ENCODE data around the gene HDAC7.
"Not testable (repeated sequence)": the region's sequence is repeated elsewhere in the genome, so short reads cannot be mapped to it uniquely, and the experiment has no call there.

Gene HDAC7

DNA sequence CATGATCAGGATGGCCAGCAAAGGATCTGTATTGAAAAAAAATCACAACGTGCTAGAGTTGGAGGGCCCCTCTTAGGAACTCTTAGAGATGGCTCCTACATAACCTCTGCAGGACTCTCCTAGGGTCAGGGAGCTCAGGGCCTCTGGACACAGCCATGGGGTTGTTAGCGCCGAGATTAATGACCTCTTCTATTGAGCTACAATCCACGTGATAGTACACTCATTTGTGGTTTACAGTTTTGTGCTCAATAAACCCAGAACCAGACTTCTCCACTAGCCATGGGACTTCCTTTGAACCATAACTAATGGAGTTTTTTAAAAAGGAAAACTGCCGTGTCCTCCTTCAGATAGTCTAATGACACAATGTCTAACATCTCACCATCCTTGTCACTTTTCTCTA, 29.6 kb upstream of the HDAC7 start:
- DNase-seq = no peak

DNA sequence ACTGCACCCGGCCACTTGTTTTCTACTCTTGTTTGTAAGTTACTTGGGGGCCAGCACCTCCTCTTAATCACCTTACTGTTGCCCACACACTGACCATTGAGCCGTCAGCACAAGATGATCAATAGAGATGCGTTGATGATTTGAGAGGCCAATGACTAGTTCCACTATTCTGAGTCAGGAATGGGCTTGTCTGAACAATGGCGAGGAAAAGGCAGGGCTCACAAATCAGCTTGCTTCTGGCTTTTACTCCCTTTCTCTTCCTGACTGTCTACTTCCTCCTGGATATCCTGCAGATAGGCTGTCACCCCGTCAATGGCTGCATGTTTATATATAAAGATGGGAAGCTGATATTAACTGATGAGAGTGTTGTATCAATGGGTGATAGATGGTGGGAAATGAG, 29.1 kb upstream of the HDAC7 start:
- DNase-seq = no peak

DNA sequence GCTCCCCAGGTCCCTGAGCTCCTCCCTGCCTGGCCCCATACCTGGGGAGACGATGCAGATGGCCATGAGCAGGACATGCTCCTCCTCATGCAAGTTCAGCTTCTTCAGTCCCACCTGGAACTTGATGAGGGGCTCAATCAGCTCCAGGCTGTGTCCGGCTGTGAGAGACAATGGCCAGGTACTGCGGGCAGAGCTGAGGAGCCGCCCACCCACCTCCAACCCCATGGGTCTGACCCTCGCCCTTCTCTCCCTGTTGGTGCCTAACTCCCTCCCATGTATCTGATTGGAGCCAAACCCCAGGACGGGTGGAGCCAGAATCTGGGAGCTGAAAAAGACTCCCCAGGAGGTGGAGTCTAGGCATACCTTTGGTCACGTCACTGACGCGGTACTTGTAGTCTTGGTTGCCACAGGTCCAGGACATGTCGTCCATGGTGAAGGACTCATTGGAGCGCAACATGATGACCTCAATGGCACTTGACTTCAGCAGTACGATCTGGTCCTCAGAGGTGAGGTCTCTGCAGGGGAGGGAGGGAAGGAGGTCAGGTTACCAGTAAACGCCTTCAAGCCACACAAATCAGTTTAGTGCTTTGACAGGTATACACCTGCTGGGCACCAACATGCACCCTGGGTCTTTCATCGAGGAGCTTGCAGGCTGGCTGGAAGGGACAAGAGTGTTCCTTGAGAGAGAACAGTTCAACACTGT, 26.7 kb upstream of the HDAC7 start:
- no peak for DNase-seq

DNA sequence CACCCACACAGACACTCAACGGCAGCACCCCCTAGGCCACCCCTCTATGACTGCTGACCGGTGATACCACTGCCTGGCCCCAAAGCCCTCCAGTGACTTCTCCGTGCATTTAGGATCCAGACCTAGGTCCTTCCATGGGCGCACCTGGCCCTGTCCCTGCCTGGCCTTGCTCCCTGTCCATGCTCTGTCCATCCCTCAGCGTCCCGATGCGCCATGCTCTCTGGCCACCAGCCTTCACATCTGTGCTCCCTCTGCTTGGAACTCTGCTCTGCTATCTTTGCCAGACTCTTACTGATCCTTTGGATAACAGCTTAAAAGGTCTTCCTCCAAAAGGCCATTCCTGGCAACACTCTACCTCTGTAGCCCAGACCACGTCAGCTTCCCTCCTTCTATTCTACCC, 25.4 kb upstream of the HDAC7 start:
- DNase-seq = no peak

DNA sequence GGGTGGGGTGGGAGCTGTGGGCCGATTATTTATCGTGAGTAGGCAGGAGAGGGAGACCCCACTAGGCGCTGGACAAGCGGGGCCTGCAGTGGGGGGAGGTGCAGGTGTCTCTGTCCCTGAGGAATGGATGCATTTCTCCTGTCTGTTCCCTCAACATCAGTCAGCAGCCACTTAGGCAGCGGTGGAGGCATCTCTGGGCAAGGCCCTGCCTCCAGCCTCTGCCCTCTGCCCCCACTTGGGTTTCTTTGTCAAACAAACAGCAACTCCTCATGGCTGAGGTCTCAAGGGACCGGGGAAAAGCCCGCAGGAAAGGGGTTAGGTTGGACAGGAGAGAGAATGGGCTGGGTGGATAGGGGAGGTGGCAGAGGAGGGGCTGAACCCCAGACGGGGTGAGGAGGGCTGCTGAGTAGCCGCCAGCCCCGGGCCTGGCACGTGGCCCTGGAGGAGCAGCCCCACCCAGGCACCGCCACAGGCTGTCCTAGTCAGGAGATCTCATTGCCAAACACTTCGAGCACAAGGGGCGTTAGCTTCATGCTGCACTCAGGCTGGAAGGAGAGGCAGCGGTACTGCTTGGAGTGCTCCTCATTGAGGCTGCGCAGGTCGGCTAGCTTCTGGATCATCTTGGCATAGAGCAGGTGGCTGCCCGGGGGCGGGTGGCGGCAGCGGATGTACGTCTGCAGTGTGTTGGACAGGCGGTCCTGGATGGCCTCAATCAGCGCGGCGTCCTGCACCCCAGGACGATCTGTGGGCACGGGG, 24.7 kb upstream of the HDAC7 start:
- DNase-seq = peak in 4 of 58 donors; percentile 3 to 21 (median 8)

DNA sequence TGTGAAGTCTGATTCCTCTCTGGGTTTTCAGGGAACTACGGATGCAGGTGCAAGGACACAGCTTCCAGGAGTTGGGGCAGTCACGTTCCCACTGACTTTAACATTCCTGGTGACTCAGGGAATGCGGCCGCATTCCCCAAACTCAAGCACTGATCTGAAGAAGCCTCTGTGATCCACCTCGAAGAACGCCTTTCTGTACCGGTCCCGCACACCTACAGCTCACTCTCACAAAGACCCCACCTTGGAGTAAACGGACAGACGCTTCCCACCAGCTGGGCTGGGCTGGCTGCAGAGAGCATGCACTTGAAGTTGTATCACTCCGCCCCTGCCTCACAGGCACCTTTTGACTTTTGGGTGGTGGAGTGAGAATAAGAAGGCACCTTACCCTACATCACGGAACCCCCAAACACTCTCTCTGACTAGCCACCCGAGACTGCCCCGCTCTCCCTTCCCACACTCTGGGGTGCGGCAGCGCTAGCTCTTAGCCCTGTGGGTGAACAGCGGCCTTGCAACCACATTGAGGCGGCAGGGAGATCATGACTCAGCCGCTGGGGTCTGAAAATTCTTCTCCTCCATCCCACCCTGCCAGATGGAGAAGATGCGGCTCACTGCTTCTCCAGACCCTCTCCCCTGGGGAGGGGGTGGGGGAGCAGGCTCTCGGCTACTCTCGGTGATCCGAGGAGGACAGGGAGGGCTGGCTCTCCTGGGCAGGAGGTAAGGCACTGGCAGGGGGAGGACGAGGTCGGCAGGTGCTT, 23.7 kb upstream of the HDAC7 start:
- no peak for DNase-seq

DNA sequence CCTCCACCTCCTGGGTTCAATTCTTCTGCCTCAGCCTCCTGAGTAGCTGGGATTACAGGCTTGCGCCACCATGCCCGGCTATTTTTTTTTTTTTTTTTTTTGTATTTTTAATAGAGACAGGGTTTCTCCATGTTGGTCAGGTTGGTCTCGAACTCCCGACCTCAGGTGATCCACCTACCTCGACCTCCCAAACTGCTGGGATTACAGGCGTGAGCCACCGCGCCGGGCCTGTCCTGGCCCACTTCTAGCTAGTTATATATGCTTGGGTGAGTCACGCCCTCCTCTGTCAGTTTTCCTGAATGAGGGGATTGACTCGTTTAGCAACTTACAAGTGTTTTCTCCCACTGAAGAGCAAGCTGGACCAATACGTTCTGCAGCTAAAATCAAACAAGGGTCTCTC, 22.8 kb upstream of the HDAC7 start:
- DNase-seq = not testable (repeated sequence)

DNA sequence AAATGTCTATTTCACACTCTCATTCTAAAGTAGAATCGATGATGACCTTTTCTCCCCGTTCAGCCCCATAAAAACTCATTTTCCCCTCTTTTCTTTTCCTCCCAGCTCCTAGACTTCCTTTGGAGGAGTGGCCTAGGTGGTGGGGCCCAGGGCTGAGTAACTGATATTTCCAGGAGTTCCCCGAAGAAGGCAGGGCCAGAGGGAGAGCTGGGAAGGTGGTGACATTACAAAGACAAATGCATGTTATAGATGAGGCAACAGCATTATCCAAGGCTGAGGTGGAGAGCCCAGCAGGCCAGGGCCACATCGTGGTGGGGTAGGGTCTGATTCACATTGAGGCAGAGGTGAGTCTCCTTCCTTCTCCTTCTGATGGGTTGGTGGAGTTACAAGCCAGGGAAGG, 22.2 kb upstream of the HDAC7 start:
- DNase-seq = no peak

DNA sequence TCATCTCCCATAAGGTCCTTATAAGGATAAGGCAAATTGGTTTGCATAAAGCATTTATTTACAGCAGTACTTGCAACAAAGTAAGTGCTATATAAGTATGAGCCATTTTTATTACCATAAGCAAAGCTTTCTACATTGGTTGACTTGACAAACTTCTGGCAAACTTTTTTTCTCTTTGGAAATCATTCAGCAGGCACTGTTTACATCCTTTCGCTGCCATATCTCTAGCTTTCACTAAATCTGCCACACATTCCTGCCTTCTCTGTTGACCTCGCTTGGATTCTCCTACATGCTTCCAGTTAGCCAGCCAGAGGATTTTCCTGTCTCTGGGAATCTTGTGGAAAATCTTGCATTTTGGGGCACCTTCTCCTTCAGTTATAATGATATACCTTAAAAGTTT, 21.8 kb upstream of the HDAC7 start:
- DNase-seq = no peak

DNA sequence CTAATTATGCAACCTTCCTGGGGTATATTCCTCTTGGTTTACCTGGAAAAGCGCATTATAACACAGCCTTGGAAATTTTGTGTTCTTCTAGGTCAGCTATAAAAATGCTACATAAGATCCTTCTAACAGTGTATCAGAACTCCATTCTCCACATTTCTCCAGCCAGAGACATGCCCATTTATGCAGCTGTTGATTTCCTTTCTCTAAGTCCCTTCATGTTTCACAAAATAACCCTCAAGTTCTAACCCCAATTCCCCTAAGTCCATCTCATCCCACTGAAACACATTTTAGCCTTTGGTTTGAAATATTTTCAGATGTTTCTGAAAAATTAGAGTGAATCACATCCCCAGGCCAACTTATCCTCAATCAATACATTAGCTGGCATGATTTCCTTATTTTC, 20.9 kb upstream of the HDAC7 start:
- no peak for DNase-seq

DNA sequence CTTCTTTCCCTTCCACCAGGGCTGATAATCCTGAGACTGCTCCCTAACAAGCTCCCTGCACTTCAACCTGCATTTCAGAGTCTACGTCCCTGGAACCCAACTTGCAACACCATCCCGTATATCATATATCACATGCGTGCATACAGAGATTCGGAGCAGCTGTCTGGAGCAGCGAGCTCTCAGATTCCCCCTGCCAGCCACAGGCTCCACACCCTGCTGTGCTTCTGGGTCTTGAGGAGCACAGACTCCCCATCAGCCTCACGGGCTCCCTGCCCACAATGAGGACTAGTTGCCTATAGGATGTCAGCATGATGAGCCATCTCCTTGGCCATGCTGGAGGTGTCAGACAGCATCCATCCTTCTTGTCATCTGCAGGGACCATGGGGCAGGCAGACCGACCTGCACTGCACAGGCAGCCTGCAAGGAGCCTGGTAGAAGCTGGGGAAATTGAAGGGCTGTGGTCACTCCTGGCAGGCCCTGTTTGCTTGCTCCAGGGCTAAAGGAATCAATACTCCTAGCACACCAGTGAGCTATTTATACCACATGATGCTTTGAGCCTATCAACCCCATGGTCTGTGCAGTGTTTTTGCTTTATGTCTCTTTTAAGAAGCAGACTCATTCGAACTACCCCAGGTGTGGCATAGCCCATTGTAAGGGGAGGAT, 19.6 kb upstream of the HDAC7 start:
- no peak for DNase-seq

DNA sequence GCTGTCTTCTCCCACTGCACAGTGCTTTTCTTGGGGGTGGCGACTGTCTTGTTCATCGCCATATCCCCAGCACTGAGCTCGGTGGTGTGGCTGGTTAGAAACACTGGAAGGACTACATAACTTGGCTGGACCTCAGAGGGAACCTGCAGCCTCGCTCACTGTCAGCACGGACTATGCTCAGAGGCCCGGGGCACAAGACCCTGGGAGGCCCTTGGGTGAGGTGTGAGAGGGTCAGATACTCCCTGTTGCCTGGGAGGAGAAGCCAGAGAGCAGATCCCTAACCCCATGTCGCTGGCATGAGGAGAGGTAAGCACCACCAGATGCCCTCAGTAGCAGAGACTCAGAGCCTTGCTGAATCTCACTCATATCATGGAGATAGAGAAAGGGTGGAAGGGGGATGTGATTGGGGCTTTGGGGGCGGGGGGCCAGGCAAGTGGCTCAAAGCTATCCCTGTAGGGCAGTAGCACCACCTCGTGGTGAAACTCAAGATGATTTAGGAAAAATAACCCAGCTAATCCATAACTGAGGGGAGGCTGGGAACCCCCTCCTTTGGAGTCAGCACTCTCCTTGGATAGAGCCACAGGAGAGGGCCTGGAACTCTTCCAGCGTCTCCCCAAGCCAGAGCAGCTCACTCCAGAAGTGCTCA, 18.7 kb upstream of the HDAC7 start:
- DNase-seq = peak in 21 of 58 donors; percentile 10 to 53 (median 26)

DNA sequence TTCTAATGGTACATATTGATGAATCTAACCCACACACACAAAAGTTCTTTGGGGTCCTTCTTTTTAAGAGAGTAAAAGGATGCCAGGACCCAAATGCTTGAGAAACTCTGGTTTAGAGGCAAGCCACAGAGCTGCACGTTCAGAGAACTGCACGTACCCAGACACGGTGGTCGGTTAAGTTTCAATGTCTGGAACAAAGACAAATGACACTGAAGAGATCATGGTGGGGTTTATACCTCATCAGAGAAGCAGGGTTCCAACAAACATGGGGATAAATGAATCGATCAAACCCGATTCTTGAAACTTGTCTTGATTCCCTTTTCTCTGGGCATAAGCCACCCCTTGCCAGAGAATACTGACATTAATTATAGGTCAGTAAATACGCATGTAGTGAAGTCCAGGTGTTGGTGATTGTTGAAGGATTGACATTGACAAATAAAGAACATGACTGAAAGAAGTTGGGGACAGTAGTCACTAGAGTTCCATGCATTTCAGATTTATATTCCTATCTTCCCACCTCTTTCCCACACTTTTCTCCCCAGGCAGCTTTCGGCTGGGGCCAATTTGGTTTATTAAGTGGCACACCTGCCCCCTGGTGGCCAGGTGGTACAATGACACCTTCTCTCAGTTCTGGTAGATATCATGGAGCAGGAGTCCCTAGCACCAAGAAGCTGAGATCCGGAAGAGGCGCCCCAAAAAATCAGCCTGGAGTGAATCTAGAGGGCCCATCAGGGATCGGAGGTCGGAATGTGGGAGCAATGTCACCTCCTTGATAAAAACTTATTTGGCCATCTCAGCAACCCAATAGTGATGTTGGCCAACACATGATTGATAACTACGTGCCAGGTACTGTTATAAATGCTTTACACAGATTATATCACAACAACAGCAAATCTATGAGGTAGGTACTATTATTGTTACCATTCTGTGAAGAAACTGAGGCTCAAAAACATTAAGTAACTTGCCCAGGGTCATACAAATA, 17.8 kb upstream of the HDAC7 start:
- DNase-seq = peak in 33 of 58 donors; percentile 4 to 56 (median 28)

DNA sequence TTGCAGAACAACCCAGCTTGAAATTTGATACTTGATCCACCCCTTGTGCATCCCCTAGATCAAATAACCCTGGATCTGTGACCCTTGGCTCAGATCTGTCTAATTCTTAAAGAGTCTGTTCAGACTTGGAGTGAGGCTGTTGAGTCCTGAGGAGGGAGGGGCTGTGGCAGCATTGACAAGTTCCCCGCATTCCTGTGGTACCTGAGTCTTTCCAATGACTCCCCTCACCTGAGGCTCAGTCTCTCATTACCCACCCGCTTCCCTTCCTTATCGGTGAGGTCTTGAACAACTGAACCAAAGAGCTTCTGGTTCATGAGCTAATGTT, 16.1 kb upstream of the HDAC7 start:
- DNase-seq = no peak

DNA sequence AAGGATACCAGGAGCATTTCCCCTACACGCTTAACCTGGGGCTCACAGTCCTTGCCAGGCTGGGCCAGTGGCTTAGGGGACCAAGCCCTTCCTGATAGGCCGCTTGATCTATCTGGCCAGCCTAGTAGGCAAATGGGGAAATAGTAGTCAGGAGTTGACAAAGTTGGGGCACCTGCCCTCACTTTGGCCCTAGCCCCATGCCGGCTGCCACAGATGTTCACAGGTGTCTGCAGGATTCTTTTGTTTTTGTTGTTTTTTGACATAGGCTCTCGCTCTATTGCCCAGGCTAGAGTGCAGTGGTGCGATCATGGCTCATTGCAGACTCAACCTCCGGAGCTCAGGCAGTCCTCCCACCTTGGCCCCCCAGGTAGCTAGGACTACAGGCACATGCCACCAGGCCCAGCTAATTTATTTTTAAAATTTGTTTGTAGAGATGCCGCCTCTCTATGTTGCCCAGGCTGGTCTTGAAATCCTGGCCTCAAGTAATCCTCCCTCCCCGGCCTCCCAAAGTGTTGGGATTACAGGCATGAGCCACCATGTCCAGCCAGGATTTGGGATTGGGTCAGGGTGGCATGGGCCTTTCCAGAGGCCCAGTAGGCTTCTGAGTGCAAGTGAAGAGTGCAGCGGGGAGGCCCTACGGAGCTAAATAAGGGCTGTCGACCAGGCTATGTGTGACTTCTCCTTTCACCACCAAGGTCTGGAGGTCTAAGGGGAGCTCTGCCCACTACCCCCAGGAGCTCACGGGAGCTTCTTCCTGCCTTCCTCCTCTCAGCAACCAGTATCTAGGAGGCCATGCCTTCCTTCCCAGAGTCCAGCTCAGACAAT, 15.5 kb upstream of the HDAC7 start:
- DNase-seq = no peak

DNA sequence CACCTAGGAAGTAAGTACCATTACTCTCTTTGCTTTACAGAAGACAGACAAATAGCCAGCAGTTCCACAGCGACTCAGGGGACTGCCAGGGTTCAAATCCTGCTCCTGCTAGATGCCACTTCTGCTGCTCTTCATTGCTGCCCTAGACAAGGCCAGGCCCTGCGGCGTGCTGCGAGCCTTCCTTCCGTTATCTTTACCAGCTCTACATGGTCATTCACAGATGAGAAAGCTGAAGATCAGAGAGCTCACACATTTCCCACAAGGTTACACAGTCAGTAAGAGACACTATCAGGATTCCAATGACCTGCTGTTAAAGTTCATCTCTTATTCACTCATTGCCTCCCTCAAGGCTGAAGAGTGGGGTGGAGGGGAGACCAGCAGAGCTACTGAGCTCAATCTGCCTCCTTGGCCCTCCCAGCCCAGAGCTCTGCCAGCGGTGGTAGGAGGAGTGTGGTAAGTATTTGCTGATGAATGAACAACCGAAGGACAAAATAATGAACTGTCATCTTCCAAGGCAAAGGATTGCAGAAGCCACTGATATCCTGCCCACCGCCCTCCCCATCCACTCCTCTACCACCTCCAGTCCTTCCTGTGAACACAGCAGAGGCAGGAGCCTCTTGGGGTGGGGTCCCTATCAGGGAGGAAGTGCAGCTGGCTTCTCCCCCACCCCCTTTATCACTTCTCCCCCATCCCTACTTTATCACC, 14.6 kb upstream of the HDAC7 start:
- DNase-seq = no peak

DNA sequence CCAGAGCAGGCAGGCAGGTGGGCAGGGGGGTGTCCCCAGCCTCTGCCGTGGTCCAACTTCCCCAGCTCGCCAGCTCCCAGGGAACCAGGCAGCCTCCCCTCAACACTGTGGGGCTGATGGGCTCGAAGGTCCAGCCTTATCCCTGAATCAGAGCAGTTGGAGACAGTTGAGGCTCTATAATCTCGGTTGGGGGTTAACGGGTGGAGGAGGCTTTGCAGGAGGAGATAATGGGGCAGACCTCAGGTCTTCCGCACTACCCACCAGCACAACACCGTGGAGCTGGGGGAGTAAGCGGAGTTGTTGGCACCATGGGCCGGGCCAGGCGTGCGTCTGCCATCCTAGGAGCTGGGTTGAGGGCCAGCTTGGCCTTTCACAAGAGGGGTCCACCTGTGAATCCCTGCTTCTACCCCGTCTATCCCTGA, 13.9 kb upstream of the HDAC7 start:
- no peak for DNase-seq

DNA sequence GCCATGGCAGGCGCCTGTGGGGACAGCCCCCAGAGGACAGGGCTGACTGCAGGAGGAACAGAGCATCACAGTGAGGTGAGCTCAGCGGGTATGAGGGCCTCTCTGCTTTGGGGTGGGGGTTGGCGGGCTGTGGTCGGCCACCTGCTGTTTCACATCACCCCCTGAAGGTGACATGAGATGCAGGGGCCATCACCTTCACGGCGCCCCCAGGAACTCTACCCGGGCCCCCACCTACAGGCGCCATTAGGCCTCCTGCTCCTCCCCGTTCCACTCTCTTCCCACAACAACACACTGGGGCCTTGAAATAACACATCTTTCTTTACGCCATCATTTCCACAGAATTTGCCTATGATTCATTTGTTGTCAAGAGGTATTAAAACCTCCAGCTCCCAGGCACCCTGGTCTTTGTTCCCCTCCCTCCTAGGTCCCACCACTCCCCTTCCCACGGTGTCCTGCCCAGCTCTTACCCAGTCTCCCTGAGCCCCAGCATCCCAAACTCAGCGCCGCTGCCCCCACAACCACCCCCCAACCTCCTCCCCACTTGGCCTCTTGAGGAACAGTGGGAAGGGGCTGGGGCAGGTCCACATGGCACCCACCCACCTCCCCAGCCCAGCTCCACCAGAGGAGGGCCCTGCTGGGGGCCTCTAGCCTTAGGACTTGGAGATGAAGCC, 12.7 kb upstream of the HDAC7 start:
- DNase-seq = no peak

All from anterior cingulate cortex (tissue), 58 donors.